BLaER1 treated with 17β-estradiol and CSF1 and Interleukin-3, amounts not matched to agents 10 nM and 100 nM (cell line): Measurements from ENCODE around the gene AKT2.

Experiments used
- H3K27ac ChIP-seq, 11 experiments: shearing (Covaris generic); formaldehyde crosslinking; 2 replicates each; pipeline ENCODE4 v1.8.1; 2022
- H3K27me3 ChIP-seq, 11 experiments: shearing (Covaris generic); formaldehyde crosslinking; 2 replicates each; pipeline ENCODE4 v1.8.1; 2022
- H3K36me3 ChIP-seq, 11 experiments: shearing (Covaris generic); formaldehyde crosslinking; 2 replicates each; pipeline ENCODE4 v1.8.1; 2022
- H3K4me1 ChIP-seq, 10 experiments: shearing (Covaris generic); formaldehyde crosslinking; 2 replicates each; pipeline ENCODE4 v1.8.1; 2022
- H3K4me2 ChIP-seq, 11 experiments: shearing (Covaris generic); formaldehyde crosslinking; 2 replicates each; pipeline ENCODE4 v1.8.1; 2022
- H3K4me3 ChIP-seq, 10 experiments: shearing (Covaris generic); formaldehyde crosslinking; 2 replicates each; pipeline ENCODE4 v1.8.1; 2022
- H3K9ac ChIP-seq, 11 experiments: shearing (Covaris generic); formaldehyde crosslinking; 2 replicates each; pipeline ENCODE4 v1.8.1; 2022
- H3K9me3 ChIP-seq, 11 experiments: shearing (Covaris generic); formaldehyde crosslinking; replicated peaks in 1 of 11; 2 replicates each; pipeline ENCODE4 v1.8.1; 2022
- H4K20me1 ChIP-seq, 11 experiments: shearing (Covaris generic); formaldehyde crosslinking; 2 replicates each; pipeline ENCODE4 v1.8.1; 2022
- Cebpa-rat ChIP-seq, 11 experiments: shearing (Covaris generic); IDR thresholded peaks; 2 replicates each; pipeline ENCODE4 v1.8.1; 2022

Gene AKT2

GRCh38 chr19:40286235-40286970, 1.3 kb upstream of the AKT2 start:
- peak overlapping the region; percentile 71 to 99 (median 95); a peak in 20 of 22 replicates for H3K27ac ChIP-seq

DNA sequence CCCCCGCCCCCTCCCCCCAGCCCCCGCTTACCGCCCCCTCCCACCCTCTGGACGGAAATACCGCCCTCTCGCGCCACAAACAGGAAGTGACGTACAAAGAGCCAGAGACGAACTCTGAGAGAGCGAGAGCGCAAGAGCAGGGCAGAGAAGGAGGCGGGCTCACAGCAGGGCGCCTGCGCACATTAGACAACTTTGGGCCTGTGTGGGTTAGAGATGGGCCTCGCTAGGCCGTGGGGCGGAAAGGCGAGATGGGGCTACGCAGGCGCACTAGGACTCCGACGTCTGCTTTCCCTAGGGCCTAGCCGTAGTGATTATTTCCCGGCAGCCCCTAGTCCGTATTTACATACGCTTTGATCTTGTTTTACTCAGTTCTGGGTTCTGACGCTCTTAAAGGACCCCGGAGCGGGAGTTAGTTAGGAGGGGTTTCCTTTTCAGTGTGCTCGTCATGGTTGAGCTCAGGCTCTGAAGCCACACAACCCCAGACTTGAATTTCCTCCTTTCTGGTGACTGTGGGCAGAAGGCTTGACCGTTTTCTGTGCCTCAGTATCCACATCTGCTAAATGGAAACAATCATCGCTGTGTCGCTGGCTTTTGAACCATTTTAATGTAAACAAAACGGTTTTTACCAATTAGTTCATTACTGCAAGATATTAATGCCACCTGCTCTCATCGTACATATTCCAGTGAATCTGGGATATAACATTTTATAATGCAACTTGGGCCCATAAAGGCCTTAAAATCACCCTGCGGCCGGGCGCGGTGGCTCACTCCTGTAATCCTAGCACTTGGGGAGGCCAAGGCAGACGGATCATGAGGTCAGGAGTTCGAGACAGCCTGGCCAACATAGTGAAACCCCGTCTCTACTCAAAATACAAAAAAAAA, 449 bp upstream of the AKT2 start:
- no peaks in the 10 kb centered on the region for H3K9me3 ChIP-seq
- H3K9ac ChIP-seq = peak overlapping the region; percentile 91 to 97 (median 95)
- H3K27ac ChIP-seq = peak overlapping the region; percentile 85 to 99 (median 96)
- H3K36me3 ChIP-seq = peaks cover 0 to 18% (median 9%) of the 10 kb centered on the region in 11 experiments; a peak in 10 of 22 replicates
- peak overlapping the region; percentile 63 to 85 (median 70) for H3K4me2 ChIP-seq
- H3K4me3 ChIP-seq = peak overlapping the region; percentile 70 to 90 (median 86)
- H3K4me1 ChIP-seq = peaks cover 49 to 57% (median 54%) of the 10 kb centered on the region in 10 experiments
- no peaks in the 10 kb centered on the region for H3K27me3 ChIP-seq
- no peak for TF ChIP-seq Cebpa-rat (IDR thresholded peaks at IDR 0.05)
- peaks cover 33 to 42% (median 36%) of the 10 kb centered on the region in 11 experiments; a peak in 21 of 22 replicates for H4K20me1 ChIP-seq

More at GRCh38 chr19:40286235-40286970, 1.3 kb upstream of the AKT2 start:
- TF ChIP-seq Cebpa-rat (IDR thresholded peaks at IDR 0.05) = no peak
- peaks cover 40 to 49% (median 46%) of the 10 kb centered on the region in 10 experiments for H3K4me1 ChIP-seq
- peak overlapping the region in 3 of 10 experiments; percentile 46 to 64 (median 53); a peak in 2 of 20 replicates for H3K4me3 ChIP-seq
- peak overlapping the region; percentile 63 to 85 (median 70) for H3K4me2 ChIP-seq
- peaks cover 0 to 13% (median 9%) of the 10 kb centered on the region in 11 experiments; a peak in 10 of 22 replicates for H3K36me3 ChIP-seq
- no peaks in the 10 kb centered on the region for H3K27me3 ChIP-seq
- no peaks in the 10 kb centered on the region for H3K9me3 ChIP-seq
- H3K9ac ChIP-seq = peak overlapping the region in 10 of 11 experiments; percentile 2 to 97 (median 93); a peak in 19 of 22 replicates
- H4K20me1 ChIP-seq = peaks cover 25 to 34% (median 28%) of the 10 kb centered on the region in 11 experiments; a peak in 20 of 22 replicates

DNA sequence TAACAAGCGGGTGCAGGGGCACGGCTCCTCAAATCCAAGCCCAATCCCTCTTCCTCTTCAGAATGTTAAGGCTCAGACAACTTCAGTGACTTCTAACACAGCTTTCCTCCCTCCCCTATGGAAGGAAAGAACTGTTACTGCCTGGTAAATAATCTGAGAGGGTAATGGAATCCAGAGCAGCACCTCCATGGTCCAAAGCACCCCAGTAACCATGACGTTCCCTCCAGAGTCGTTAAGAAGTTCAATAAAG, 969 bp downstream of the AKT2 start:
- H3K36me3 ChIP-seq = peaks cover 0 to 18% (median 9%) of the 10 kb centered on the region in 11 experiments; a peak in 10 of 22 replicates
- peak overlapping the region; percentile 84 to 99 (median 94) for H3K4me2 ChIP-seq
- H3K9ac ChIP-seq = peak overlapping the region; percentile 91 to 97 (median 95)
- peaks cover 63 to 71% (median 68%) of the 10 kb centered on the region in 10 experiments for H3K4me1 ChIP-seq
- peaks cover 42 to 56% (median 50%) of the 10 kb centered on the region in 11 experiments; a peak in 21 of 22 replicates for H4K20me1 ChIP-seq
- H3K27ac ChIP-seq = peak overlapping the region; percentile 85 to 99 (median 96)
- H3K27me3 ChIP-seq = no peaks in the 10 kb centered on the region
- no peaks in the 10 kb centered on the region for H3K9me3 ChIP-seq
- TF ChIP-seq Cebpa-rat (IDR thresholded peaks at IDR 0.05) = no peak
- H3K4me3 ChIP-seq = peak overlapping the region; percentile 70 to 90 (median 86)

- Histone ChIP-seq H4K20me1 (peaks cover 46 to 61% (median 55%) of the 10 kb centered on the region in 11 experiments; a peak in 21 of 22 replicates), H3K9ac (peak overlapping the region; percentile 91 to 97 (median 95)), H3K9me3 (no peaks in the 10 kb centered on the region), H3K4me2 (peak overlapping the region; percentile 84 to 99 (median 94)), H3K4me3 (peak overlapping the region; percentile 70 to 90 (median 86)), H3K36me3 (peaks cover 0 to 18% (median 9%) of the 10 kb centered on the region in 11 experiments; a peak in 10 of 22 replicates), H3K27me3 (no peaks in the 10 kb centered on the region), H3K27ac (peak overlapping the region; percentile 85 to 99 (median 96)), H3K4me1 (peaks cover 68 to 77% (median 73%) of the 10 kb centered on the region in 10 experiments)
- no peak for TF ChIP-seq Cebpa-rat (IDR thresholded peaks at IDR 0.05)
Observed at GRCh38 chr19:40283414-40284250, 1.5 kb downstream of the AKT2 start.

GRCh38 chr19:40282920-40283319, 2.2 kb downstream of the AKT2 start:
- Histone ChIP-seq H3K27me3 (no peaks in the 10 kb centered on the region), H4K20me1 (peaks cover 53 to 68% (median 62%) of the 10 kb centered on the region in 11 experiments; a peak in 21 of 22 replicates), H3K27ac (peak overlapping the region in 8 of 11 experiments; percentile 85 to 99 (median 96); a peak in 14 of 22 replicates), H3K4me3 (peak overlapping the region in 3 of 10 experiments; percentile 70 to 89 (median 86); a peak in 3 of 20 replicates), H3K4me2 (peak overlapping the region; percentile 84 to 99 (median 94)), H3K9me3 (no peaks in the 10 kb centered on the region), H3K4me1 (peaks cover 75 to 84% (median 81%) of the 10 kb centered on the region in 10 experiments), H3K9ac (peak overlapping the region; percentile 91 to 97 (median 95); a peak in 21 of 22 replicates), H3K36me3 (peaks cover 0 to 18% (median 9%) of the 10 kb centered on the region in 11 experiments; a peak in 10 of 22 replicates)
- no peak for TF ChIP-seq Cebpa-rat (IDR thresholded peaks at IDR 0.05)

DNA sequence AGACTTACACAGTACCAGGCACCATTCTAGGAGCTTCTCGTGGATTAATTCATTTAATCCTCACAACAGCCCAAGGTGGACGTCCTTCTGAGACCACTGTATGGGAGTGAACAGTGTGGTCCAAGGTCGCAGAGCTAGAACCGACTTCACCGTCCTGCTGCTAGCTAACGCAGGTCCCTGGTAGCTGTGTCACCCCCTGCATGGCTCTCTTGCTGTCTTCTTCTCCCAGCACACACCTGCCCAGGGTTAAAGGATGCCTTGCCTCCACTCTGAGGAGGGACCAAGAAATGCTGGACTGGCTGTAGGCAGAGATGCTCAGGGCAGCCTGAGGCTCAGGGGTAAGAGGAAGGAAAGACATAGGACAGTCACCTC, 3.0 kb downstream of the AKT2 start:
- Histone ChIP-seq H3K9me3 (no peaks in the 10 kb centered on the region), H3K27ac (peak overlapping the region in 9 of 11 experiments; percentile 13 to 93 (median 44); a peak in 14 of 22 replicates), H3K4me2 (peak overlapping the region; percentile 83 to 99 (median 93)), H4K20me1 (peaks cover 61 to 76% (median 70%) of the 10 kb centered on the region in 11 experiments; a peak in 21 of 22 replicates), H3K9ac (peak overlapping the region in 10 of 11 experiments; percentile 68 to 97 (median 94); a peak in 13 of 22 replicates), H3K4me1 (peaks cover 80 to 89% (median 87%) of the 10 kb centered on the region in 10 experiments), H3K4me3 (no peak overlapping the region), H3K27me3 (no peaks in the 10 kb centered on the region), H3K36me3 (peaks cover 0 to 18% (median 9%) of the 10 kb centered on the region in 11 experiments; a peak in 10 of 22 replicates)
- TF ChIP-seq Cebpa-rat (IDR thresholded peaks at IDR 0.05) = no peak

GRCh38 chr19:40281381-40282208, 3.5 kb downstream of the AKT2 start:
- Histone ChIP-seq H3K27me3 (no peaks in the 10 kb centered on the region), H3K36me3 (peaks cover 0 to 23% (median 10%) of the 10 kb centered on the region in 11 experiments; a peak in 11 of 22 replicates), H3K27ac (peak overlapping the region in 9 of 11 experiments; percentile 13 to 93 (median 44); a peak in 15 of 22 replicates), H3K9me3 (no peaks in the 10 kb centered on the region), H3K4me1 (peaks cover 77 to 89% (median 86%) of the 10 kb centered on the region in 10 experiments), H3K4me2 (peak overlapping the region; percentile 83 to 99 (median 93)), H4K20me1 (peaks cover 67 to 82% (median 76%) of the 10 kb centered on the region in 11 experiments; a peak in 21 of 22 replicates), H3K9ac (peak overlapping the region; percentile 20 to 96 (median 73); a peak in 19 of 22 replicates), H3K4me3 (peak overlapping the region in 1 of 10 experiments; percentile 10; a peak in 2 of 20 replicates)
- no peak for TF ChIP-seq Cebpa-rat (IDR thresholded peaks at IDR 0.05)
